Omental fat pad (tissue), 4 donors: Measurements from ENCODE around the gene SRRM5. TPM values are rescaled to one million over a fixed set of nuclear protein-coding genes. Genes with fewer than 3 reads are reported as not detected.
"Not testable (repeated sequence)": the region's sequence is repeated elsewhere in the genome, so short reads cannot be mapped to it uniquely, and the experiment has no call there.

Source experiments
- ATAC-seq: fragments of 150-250 bp; one replicate; pipeline ENCODE4 v1.9.1; 2016; ENCODE audit warnings: mild to moderate bottlenecking, moderate library complexity; ENCODE audit not compliant: low FRiP score
- DNase-seq: peaks from one replicate; pipeline ENCODE4 v3.0.0-alpha.2; 2019; ENCODE audit warnings: low spot score
- CTCF ChIP-seq, 3 donors: fragments of 450-650 bp; IDR thresholded peaks; one replicate each; pipeline ENCODE4 v1.5.1; 2016 to 2017; ENCODE audit warnings: antibody characterized with exemption in 3 of 3, mild to moderate bottlenecking in 3 of 3, moderate library complexity in 2 of 3
- total RNA-seq, 4 donors: library from RNA; depleted of rRNA; stranded (reverse); fragments of >200 nt; gene quantifications; one replicate each; pipeline ENCODE4 v1.1.0, GENCODE V29; 2016

The SRRM5 gene
- total RNA-seq, 4 donors from 2014 or later = 0.12 to 0.46 (median 0.38) TPM; not detected in 1

GRCh38 chr19:43643326-43643725 lies 31.4 kb downstream of the SRRM5 start:
- DNase-seq = no peak
- no peak for ATAC-seq
- no peak for TF ChIP-seq CTCF (IDR thresholded peaks at IDR 0.05)

DNA sequence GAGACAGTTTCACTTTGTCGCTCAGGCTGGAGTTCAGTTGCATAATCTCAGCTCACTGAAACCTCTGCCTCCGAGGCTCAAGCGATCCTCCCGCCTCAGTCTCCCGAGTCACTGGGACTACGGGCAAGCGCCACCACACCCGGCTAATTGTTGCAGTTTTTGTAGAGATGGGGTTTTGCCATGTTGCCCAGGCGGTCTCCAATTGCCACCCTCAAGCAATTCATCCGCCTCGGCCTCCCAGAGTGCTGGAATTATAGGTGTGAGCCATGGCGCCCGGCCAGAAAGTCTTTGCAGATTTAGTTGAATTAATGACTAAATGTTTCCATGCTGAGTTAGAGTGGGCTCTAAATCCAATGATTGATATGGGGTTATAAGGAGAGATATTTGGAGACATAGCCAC lies 32.3 kb downstream of the SRRM5 start:
- no peak for TF ChIP-seq CTCF (IDR thresholded peaks at IDR 0.05)
- no peak for DNase-seq
- ATAC-seq = no peak

- no peak for ATAC-seq
- TF ChIP-seq CTCF (IDR thresholded peaks at IDR 0.05) = no peak
- no peak for DNase-seq
Measured at GRCh38 chr19:43648633-43649032, 36.7 kb downstream of the SRRM5 start.

DNA sequence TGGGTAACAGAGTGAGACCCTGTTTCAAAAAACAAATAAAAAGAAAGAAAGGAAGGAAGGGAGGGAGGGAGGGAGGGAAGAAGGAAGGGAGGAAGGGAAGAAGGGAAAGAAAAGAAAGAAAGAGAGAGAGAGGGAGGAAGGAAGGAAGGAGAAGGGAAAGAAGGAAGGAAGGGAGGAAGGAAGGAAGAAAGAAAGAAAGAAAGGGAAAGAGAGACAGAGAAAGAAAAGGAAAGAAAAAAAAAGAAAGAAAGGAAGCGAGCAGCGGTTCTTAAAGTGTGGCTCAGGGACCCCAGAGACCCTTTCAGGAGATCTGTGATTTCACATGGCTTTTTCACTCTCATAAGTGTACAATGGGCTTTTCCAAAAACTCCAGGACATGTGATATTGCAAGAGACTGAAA lies 37.6 kb downstream of the SRRM5 start:
- TF ChIP-seq CTCF (IDR thresholded peaks at IDR 0.05) = no peak

DNA sequence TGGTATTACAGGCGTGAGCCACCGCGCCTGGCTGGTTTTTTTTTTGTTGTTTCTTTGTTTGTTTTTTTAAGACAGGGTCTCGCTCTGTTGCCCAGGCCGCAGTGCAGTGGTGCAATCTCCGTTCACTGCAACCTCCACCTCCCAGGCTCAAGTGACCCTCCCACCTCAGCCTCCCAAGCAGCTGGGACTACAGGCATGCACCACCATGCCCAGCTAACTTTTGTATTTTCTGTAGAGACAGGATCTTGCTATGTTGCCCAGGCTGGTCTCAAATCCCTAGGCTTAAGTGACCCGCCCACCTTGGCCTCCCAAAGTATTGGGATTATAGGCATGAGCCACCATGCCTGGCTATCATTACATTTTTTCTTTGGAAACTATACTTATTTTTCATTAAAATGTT lies 38.4 kb downstream of the SRRM5 start:
- ATAC-seq, DNase-seq: not testable (repeated sequence)

More for the DNA sequence above, 37.6 kb downstream of the SRRM5 start:
- DNase-seq (no peak), ATAC-seq (no peak)

DNA sequence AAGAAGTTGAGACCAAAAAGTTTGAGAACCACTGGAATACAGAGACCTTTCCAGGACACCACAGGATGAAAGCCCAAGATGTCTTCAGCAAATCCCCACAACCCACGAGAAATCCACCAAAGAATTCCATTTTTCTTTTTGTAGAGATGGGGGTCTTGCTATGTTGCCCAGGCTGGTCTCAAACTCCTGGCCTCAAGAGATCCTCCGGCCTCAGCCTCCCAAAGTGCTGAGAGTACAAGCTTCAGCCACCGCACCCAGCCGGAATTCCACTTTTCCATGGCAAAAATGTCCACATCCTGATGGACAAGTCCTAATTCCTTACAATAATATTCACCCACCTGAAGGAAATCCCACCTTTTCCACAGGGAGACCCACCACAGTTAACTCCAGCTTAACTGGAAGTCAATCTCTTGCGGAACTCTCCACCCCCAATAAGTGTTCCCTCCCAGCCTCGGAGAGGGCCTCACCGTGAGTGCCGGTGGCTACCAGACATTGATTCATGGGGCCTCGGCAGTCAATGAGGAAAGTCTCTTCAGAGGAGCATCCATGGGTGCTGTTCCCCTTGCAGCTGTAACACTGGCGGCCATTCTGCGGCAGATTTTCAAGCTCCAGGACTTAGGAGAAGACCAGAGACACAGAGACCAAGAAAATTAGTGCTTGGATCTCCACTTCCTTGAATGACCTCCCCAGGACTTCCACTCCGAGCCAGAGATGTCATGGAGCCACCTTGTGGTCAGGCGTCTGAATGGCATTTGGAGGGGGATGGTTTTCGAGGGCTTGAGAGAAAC lies 40.1 kb downstream of the SRRM5 start:
- peak in 1 of 3 donors; percentile 51 for TF ChIP-seq CTCF (IDR thresholded peaks at IDR 0.05)
- DNase-seq (no peak), ATAC-seq (no peak)

DNA sequence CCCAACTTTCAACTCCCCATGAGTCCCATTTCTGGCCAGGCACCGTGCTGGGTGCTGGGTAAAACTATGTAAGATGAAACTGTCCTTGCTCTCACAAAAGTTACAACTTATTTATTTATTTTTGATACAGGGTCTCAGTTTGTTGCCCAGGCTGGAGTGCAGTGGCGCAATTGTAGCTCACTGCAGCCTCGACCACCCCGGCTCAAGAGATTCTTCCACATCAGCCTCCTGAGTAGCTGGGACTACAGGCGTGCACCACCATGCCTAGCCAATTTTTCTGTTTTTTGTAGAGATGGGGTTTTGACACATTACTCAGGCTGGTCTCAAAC lies 40.6 kb downstream of the SRRM5 start:
- no peak for TF ChIP-seq CTCF (IDR thresholded peaks at IDR 0.05)
- no peak for ATAC-seq
- no peak for DNase-seq
